ENCODE measurements around the gene C12orf50. TPM values are rescaled to one million over a fixed set of nuclear protein-coding genes. Genes with fewer than 3 reads are reported as not detected.

C12orf50 gene
- total and polyA plus RNA-seq, 3 donors from 2014 or later, result 24.8 to 64.6 (median 47.0) TPM

GRCh38 chr12:88057994-88058718 is 29.0 kb upstream of the C12orf50 start:
- DNase-seq, result no peak
- Histone ChIP-seq H3K27ac (no peak overlapping the region), H3K4me3 (no peak overlapping the region), H3K9me3 (no peaks in the 10 kb centered on the region), H3K27me3 (no peaks in the 10 kb centered on the region), H3K36me3 (ENCODE audit: low read depth, missing control alignments) (no peaks in the 10 kb centered on the region), H3K4me1 (no peaks in the 10 kb centered on the region)
- intact Hi-C loops (cut with DNase I; ENCODE audit: low total_unique reads), result no loop called here
- 94 to 96% methylated on average over 4 of the region's 4 CpGs for WGBS, 2 donors
- no peak for TF ChIP-seq CTCF (IDR thresholded peaks at IDR 0.05)
- TF ChIP-seq POLR2A (IDR thresholded peaks at IDR 0.05), result no peak

- intact Hi-C loops (cut with DNase I; ENCODE audit: low total_unique reads), result no loop called here
- Histone ChIP-seq H3K27ac (no peak overlapping the region), H3K9me3 (no peaks in the 10 kb centered on the region), H3K4me3 (no peak overlapping the region), H3K27me3 (no peaks in the 10 kb centered on the region), H3K36me3 (ENCODE audit: low read depth, missing control alignments) (no peaks in the 10 kb centered on the region), H3K4me1 (no peaks in the 10 kb centered on the region)
- no peak for TF ChIP-seq POLR2A (IDR thresholded peaks at IDR 0.05)
- no peak for TF ChIP-seq CTCF (IDR thresholded peaks at IDR 0.05)
- no peak for DNase-seq
- 65 to 72% methylated on average over 2 of the region's 2 CpGs for WGBS, 2 donors
These were observed 27.4 kb upstream of the C12orf50 start for GRCh38 chr12:88056571-88056970.

- Histone ChIP-seq H3K9me3 (no peaks in the 10 kb centered on the region), H3K4me1 (no peaks in the 10 kb centered on the region), H3K36me3 (ENCODE audit: low read depth, missing control alignments) (no peaks in the 10 kb centered on the region), H3K27ac (no peak overlapping the region), H3K4me3 (no peak overlapping the region), H3K27me3 (no peaks in the 10 kb centered on the region)
- peak in 1 of 3 experiments; percentile 12 for TF ChIP-seq CTCF (IDR thresholded peaks at IDR 0.05)
- TF ChIP-seq POLR2A (IDR thresholded peaks at IDR 0.05), result no peak
- WGBS, 2 donors, result 98 to 100% methylated on average over 1 of the region's 1 CpG
- DNase-seq, result peak; percentile 42
- intact Hi-C loops (cut with DNase I; ENCODE audit: low total_unique reads), result no loop called here
These were observed 23.5 kb upstream of the C12orf50 start for GRCh38 chr12:88052686-88053085.

- no peaks in the 10 kb centered on the region for H3K4me1 ChIP-seq
- intact Hi-C loops (cut with DNase I; ENCODE audit: low total_unique reads), result no loop called here
- no peak overlapping the region for H3K4me3 ChIP-seq
- 95 to 98% methylated on average over 5 of the region's 5 CpGs for WGBS, 2 donors
- no peak for DNase-seq
- H3K36me3 ChIP-seq (ENCODE audit: low read depth, missing control alignments), result no peaks in the 10 kb centered on the region
- no peaks in the 10 kb centered on the region for H3K9me3 ChIP-seq
- no peak overlapping the region for H3K27ac ChIP-seq
- TF ChIP-seq POLR2A (IDR thresholded peaks at IDR 0.05) (no peak), CTCF (IDR thresholded peaks at IDR 0.05) (no peak)
- no peaks in the 10 kb centered on the region for H3K27me3 ChIP-seq
These were observed 14.8 kb upstream of the C12orf50 start for GRCh38 chr12:88044035-88044434.

- no peak for DNase-seq
- Histone ChIP-seq H3K27me3 (no peaks in the 10 kb centered on the region), H3K4me3 (no peak overlapping the region), H3K9me3 (no peaks in the 10 kb centered on the region), H3K4me1 (peaks cover 6% of the 10 kb centered on the region), H3K27ac (no peak overlapping the region), H3K36me3 (ENCODE audit: low read depth, missing control alignments) (no peaks in the 10 kb centered on the region)
- WGBS, 2 donors, result 42 to 72% methylated on average over 1 of the region's 1 CpG
- intact Hi-C loops (cut with DNase I; ENCODE audit: low total_unique reads), result no loop called here
- TF ChIP-seq POLR2A (IDR thresholded peaks at IDR 0.05), result no peak
- no peak for TF ChIP-seq CTCF (IDR thresholded peaks at IDR 0.05)
These were observed 8.6 kb upstream of the C12orf50 start for GRCh38 chr12:88037770-88038169.

Data from testis (tissue), 3 donors.